NCI-H226 (cell line): ENCODE data around the gene GHR.

Source experiments
- DNase-seq: peaks from one replicate; pipeline ENCODE4 v3.0.0-alpha.2; 2015

The GHR gene

GRCh38 chr5:42423285-42424165 lies at the start of gene GHR:
TSS of gene GHR (plus strand) at chr5:42423439. CDS start at chr5:42565875, 142,436 bp downstream.
- peak; percentile 84 for DNase-seq

GRCh38 chr5:42374679-42375273 lies 48.5 kb upstream of the GHR start:
- no peak for DNase-seq

GRCh38 chr5:42377496-42377895 lies 45.7 kb upstream of the GHR start:
- peak; percentile 66 for DNase-seq

GRCh38 chr5:42381973-42382372 lies 41.3 kb upstream of the GHR start:
- no peak for DNase-seq

GRCh38 chr5:42387563-42387962 lies 35.7 kb upstream of the GHR start:
- no peak for DNase-seq

GRCh38 chr5:42390115-42390514 lies 33.1 kb upstream of the GHR start:
- DNase-seq, result no peak

- DNase-seq, result no peak
Observed at GRCh38 chr5:42392917-42393316, 30.3 kb upstream of the GHR start.

- no peak for DNase-seq
Observed at GRCh38 chr5:42396111-42396510, 27.1 kb upstream of the GHR start.

- no peak for DNase-seq
Observed at GRCh38 chr5:42397267-42397666, 26.0 kb upstream of the GHR start.

- no peak for DNase-seq
Observed at GRCh38 chr5:42399702-42400101, 23.5 kb upstream of the GHR start.

GRCh38 chr5:42400474-42400873 lies 22.8 kb upstream of the GHR start:
- DNase-seq, result no peak

GRCh38 chr5:42403236-42403635 lies 20.0 kb upstream of the GHR start:
- DNase-seq, result no peak

GRCh38 chr5:42404366-42404765 lies 18.9 kb upstream of the GHR start:
- DNase-seq, result peak; percentile 84

GRCh38 chr5:42419294-42419693 lies 3.9 kb upstream of the GHR start:
- DNase-seq, result no peak

GRCh38 chr5:42422656-42423280 lies 471 bp upstream of the GHR start:
- DNase-seq, result no peak

- DNase-seq, result no peak
Observed at GRCh38 chr5:42426016-42426415, 2.8 kb downstream of the GHR start.

- DNase-seq, result no peak
Observed at GRCh38 chr5:42429694-42430093, 6.5 kb downstream of the GHR start.

GRCh38 chr5:42434047-42434724 lies 10.9 kb downstream of the GHR start:
- DNase-seq, result no peak

GRCh38 chr5:42436051-42436450 lies 12.8 kb downstream of the GHR start:
- DNase-seq, result no peak

- DNase-seq, result no peak
Observed at GRCh38 chr5:42454216-42454995, 31.2 kb downstream of the GHR start.

- no peak for DNase-seq
Observed at GRCh38 chr5:42461033-42461432, 37.8 kb downstream of the GHR start.

- no peak for DNase-seq
Observed at GRCh38 chr5:42461507-42461906, 38.3 kb downstream of the GHR start.

GRCh38 chr5:42462083-42462482 lies 38.8 kb downstream of the GHR start:
- DNase-seq, result no peak
